Amniotic epithelial cell (primary cell): Measurements from ENCODE around the gene TMEM120A.

Experiments used
- DNase-seq: peaks from one replicate; pipeline ENCODE4 v3.0.0-alpha.2; 2010; ENCODE audit warnings: low read depth

The TMEM120A gene

DNA sequence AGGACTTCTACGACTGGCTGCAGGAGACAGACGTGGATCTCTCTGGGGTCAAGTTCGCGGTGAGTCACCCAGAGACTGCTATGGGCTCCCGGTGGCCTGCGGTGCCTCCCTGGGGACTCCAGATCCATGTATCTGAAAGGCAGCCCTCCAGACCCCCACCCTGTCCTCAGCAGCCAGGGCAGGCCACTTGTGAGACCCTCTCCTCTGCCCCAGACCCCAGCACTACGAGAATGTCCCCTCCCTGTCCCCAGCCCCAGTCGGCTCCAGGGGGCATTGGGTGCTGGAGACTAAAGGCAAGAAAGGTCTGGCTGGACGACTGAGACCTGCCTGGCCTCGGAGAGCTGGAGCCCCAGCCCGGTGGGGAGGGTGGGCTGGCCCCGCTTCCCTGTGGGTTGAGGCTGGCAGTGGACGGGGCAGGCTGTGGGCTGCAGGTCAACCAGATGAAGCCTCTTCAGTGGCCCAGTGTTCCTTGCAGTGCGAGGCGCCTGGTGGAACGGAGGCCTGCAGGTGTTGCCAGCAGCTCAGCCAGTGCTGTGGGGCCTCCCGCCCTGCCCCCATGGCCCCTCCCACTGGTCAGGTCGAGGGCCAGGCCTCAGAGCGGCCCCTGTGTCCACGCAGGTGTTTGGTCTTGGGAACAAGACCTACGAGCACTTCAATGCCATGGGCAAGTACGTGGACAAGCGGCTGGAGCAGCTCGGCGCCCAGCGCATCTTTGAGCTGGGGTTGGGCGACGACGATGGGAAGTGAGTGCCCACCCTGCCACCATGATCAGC is 13.8 kb downstream of the TMEM120A start:
- no peak for DNase-seq

DNA sequence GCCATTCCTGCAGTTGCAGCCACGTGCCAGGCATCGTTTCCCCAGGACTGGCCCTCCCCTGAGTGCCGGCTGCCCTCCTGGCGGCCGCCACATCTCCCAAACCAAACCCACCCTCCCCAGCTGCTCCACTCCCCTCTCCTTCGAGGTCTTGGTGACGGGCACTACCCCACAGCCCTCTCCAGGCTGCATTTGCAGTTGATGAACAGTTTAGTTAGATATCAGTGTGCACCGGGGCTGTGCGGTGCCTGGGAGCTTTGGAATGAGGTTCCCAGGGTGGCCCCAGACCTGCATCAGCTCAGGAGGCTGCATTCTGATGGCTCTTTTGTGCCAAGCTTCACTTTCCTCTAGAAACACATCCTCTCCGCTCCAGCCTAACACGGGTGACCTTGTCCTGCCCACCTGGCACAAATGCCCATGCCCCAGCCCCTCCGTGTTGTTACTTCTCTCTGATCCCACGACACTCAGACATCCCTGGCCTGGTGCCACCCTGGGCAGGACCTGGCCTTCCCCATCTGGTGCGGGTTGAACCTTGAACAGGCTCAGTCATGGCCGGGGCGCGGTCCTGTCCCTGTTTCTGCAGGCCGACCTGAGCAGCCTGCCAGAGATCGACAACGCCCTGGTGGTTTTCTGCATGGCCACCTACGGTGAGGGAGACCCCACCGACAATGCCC is 14.5 kb downstream of the TMEM120A start:
- no peak for DNase-seq

DNA sequence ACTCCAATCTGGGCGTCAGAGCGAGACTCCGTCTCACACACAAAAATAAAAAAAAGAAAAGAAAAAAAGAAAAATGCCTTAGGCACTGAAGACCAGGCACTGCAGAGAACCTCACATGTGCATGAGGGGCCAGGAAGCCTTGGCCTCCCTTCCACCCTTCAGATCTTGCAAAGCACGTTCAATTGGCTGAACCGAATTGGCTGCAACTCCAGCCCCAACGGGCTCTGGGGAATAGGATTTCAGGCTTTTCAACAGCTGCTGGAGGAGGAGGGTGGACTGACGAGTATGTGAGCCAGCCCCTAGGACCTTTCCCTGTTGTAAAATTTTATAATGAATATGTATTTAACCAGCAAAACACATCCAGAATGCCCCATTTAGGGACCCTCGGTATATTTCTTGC is 16.7 kb downstream of the TMEM120A start:
- DNase-seq = no peak

DNA sequence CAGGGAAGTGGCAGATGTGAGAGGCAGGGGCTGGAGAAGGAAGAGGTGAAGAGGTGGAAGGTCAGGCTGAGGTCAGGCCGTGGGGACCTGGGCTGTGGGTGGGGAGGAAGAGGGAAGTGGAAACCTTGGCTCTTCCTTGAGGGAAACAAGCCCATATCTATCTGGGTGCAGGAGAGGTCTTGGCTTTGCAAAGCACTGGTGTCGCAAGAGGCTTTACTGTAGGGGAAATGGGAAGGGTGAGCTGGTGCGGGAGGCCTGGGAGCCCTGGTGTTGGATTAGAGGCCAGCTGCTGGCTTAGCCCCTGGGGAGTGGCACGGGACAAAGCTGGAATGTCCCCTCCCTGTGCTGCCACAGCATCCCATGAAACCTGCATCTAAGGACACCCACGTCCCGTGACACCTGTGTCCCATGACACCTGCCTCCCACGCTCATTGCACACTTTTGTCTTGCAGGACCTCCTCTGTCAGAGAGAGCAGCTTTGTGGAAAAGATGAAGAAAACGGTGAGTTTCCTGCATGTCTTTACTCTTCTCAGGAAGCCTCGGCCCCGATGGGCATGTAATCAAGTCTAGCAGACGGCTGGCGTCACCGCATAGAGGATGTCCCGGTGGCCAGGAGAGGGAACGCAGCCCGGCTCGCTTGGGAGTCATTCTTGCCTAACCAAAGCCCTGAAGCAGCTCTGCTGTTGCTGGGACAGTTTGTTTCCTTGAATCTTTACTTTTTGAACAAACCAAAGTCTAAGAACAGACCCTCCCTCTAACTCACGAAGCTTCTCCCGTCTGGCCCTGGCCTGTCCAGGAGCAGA is 22.2 kb downstream of the TMEM120A start:
- DNase-seq = peak; percentile 78

DNA sequence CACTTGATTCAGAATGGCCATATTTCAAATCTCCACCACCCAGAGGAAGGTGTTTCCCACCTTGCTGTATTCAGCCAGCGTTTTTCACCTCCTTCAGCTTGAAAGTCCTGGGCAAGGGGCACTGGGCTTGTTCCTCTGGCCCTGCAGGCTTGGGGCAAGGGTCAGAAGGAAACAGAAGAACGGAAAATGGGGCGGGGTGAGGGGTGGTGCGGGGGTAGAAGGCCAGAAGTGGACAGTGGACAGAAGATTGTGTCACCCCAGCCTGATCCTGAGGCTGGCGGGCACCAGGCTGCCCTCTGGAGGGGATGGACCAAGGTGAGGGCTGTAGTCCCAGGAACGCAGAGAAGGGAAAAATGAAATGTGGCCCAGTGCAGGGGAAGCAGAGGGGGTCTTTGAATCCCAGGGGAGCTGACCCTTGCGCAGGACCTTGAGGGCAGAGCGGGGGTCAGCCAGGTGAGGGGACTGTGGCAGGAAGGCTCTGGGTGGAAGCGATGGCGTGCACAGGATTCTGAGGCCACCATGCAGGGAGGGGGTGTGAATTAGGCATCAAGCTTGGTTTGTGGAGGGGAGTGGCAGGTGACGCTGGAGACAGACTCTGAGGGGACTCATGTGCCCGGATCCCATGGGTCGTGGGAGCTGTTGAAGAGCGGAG is 23.0 kb downstream of the TMEM120A start:
- DNase-seq = no peak

DNA sequence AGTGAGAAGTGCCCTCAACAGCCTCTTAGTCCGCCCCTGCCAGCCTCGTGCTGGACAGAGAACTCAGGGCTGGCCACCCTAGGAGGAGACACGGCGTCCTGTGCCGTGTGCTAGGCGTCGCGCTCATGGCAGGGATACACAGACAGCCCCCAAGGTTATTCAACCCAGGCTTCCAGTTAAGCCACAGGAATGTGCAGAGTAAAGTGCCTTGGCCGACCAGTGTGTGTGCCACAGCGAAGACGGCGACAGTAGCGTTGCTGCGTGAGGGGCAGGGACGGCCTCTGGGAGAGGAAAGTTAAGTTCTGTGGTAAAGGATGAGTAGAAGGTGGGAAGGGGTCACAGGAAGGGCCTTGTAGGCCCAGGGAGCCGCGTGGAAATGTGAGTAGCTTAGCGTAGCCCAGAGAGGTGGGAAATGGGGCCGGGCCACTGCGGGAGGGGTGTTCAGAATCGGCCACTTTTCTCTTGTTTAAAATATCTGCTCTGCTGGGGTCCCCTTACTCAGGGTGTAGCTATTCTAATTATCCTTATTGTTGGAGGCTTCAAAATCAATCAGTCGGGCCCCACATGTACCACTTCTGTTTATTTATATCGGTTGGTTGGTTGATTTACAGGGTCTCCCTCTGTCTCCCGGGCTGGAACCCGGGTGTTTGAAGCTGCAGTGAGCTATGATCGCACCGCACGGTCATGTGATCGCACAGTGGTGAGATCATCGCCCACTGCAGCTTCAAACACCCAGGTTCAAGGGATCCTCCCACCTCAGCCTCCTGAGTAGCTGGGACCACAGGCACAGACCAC is 24.5 kb downstream of the TMEM120A start:
- DNase-seq = peak; percentile 32

DNA sequence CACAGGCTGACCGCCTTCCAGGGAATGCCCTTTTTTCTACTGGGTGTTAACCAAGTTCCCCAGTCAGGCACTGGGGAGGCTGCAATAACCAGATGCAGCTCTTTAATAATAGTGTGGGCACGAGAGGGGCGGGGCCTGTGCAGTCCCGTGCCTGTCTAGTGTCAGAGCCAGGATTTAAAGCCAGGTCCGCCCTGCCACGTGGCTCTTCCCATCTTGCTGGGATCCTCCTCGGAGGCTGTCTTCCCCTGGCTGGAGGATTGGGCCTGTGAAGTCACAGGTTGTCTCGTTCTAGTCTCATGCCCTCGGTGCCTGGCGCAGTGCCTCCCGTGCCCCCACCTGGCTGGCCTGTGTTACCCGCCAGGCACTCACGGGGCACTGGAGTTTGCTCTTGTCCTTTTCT is 25.2 kb downstream of the TMEM120A start:
- DNase-seq = peak; percentile 74

DNA sequence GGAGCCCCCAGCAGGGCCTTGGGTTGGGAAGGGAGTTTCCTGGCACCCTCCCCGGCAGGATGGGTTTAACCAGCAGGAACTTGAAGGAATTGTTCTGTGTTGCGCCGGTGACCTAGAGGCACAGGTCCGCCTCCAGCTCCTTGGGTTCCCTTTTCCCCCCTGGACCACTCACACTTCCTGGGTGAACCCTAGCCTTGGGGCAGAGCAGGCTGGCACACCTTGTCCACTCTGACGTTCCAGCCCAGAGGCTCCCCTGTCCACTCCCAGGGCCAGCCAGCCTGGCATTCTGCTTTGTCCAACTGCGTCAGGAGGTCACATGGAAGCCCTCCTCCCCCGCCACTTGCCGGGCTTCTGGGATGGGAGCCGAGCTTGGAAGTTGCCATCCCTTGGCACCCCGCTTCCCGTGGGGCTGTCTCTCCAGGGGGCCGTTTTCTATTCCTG is 25.8 kb downstream of the TMEM120A start:
- no peak for DNase-seq

DNA sequence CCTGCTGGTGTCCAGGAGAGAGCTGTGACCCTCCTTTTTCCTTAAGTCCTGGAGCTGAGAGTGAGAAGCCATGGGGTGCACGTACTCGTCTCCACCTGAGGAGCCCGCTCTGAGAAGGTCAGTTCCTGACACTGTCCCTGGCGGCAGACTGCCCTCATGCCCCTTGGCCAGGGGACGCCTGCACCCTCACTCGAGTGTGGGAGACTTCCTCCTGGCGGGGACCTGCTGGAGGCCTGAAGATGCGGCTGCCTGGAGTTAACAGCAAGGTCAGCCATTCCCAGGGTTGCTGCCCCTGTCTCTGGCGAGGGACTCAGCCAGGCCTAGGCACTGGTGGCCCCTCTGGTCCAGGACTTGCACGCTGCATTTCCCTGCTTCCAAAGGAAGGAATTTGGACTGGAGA is 26.4 kb downstream of the TMEM120A start:
- no peak for DNase-seq

DNA sequence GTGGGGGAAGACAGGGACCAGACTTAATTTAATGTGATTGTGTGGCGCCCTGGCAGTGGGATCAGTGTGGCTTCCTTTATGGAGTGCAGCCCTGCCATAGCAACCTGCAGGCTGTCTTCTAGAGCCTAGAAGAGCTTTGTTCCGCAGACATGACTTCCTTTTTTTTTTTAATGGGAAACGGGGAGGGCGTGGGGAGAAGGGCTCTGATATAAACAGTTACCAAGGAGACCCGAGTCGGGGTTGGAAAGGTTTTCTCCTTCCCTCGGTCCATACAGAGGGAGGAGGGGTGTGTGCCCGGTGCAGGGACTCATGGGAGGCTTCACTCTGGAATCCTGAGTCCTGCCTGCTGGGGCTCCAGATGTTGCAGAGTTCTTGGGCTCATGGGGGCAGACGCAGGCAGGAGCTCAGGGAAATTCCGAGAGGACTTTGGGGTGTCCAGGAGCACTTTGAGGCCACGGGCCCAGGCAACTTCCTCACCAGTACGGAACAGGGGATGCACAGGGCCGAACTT is 26.9 kb downstream of the TMEM120A start:
- no peak for DNase-seq

DNA sequence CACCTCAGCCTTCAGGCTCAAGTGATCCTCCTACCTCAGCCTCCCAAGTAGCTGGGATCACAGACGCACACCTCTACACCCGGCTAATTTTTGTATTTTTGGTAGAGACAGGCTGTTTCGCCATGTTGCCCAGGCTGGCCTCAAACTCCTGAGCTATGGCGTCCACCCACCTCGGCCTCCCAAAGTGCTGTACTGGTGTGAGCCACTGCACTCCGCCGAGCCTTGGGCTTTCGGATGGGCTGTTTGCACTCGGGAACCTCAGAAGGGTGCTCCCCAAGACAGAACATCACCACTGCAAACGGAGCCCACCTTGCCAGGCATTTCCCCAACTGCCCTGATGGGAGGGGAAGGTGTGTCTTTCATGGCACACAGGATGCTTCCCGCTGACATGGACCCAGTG is 27.3 kb downstream of the TMEM120A start:
- DNase-seq = no peak

DNA sequence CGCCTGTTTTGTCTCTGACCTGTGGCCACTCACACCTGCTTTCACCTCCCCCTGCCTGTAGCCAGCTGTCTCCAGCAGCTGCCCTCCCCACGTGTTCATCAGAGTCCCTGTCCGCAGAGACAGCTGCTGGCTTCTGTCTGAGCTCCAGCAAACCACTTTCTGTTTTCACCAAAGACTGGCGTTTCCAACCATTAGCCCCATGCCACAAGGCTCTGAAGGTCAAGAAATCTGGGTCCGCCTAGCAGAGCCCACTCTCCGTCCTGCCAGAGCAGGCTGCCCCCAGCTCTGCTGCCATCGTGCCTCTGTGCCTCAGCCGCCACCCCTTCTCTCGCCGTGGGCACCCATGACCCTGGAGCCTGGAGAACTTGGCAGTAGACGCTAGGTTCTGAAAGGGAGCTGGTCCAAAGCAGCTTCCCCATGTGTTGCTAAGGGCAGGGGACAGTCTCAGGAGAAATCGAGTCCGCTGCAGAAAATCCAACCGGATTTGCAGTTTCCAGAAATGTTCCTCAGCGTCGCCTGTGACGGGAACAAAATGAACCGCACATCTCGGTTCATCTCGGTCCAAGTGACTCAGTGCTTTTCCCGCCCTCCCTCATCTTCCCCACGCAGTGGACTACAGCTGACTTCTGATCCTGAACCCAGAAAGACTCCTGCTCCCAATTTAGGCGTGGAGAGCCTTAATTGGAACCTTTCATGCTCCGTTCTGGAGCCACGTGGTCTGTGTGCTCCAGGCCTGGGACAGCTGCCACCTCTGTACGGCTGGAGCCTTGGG is 28.0 kb downstream of the TMEM120A start:
- DNase-seq = no peak

DNA sequence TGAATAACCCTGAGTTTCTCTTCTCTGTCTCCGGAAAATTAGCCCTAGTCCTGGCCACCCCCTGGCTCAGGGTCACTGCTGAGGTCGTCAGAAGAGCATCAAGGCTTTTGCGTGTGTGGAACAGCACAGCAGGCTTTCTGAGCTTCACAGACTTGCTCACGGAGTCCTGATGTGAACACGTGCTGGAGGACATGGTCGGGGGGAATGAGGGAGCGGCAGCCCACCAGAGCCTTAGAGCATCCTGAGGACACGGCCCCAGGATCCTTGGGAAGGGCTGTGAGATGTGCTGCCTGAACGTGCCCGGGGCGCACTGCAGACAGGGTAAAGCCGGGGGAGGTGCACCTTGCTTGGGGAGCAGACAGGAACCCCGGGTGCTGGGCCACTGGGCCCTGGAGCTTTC is 28.8 kb downstream of the TMEM120A start:
- no peak for DNase-seq

DNA sequence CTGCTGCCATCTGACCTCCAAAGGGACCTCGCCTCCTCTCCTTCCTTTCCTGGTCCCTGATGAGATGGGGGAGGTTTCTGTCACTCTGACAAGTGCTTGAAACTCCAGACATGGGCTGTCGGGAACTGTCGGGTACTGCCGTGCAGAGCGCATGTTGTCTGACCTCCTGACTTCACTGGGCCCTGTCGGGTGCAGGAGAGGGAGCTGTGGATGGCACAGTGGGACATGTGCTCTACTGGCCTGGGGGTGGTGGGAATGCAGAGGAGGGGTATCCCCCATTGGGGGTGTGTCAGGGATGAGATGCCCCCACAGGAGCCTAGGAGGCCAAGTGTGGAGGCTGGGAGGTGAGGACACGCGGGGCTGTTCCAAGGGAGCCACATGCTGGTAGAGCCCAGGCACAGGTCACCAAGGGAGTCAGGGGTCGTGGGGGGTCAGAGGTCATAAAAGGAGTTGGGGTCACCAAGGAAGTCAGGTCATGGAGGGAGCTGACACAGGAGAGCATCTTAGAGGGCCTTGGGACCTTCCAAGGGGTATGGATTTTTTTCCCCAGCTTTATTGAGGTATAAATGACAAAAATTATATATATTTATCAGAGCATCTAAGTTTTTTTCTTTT is 30.9 kb downstream of the TMEM120A start:
- no peak for DNase-seq

DNA sequence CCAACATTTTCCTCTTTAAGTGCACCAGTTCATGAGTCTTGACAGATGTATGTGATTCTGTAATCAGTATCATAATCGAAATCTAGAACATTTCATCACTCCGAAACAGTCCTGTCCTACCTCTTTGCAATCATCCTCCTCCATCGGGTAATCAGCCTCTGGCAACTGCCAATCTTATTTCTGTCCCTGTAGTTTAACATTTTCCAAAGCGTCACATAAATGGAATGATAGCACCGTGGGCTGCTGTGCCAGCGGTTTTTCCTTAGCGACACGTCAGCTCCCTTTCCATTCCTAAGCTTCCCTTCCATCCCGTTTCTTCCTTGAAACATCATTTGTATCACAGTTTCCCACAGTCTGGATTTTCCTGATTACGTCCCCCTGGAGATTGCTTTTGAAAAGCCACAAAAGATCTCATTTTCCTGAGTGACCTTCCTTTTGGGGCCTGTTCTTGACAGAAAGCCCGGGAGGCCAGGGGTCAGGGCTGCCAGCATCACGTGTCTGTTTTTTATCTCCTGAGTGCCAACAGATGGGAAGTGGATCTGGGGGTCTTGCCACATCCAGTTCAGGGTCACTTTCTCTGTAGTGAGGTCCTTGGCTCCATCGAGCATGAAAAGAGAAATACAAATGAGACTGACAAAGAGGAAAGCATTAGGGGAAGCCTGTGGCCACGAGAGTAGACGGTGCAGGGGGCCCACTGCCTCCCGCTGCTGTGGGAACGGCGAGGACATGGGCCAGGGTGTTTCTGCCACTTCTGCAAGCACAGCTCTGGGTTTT is 31.6 kb downstream of the TMEM120A start:
- peak; percentile 49 for DNase-seq

DNA sequence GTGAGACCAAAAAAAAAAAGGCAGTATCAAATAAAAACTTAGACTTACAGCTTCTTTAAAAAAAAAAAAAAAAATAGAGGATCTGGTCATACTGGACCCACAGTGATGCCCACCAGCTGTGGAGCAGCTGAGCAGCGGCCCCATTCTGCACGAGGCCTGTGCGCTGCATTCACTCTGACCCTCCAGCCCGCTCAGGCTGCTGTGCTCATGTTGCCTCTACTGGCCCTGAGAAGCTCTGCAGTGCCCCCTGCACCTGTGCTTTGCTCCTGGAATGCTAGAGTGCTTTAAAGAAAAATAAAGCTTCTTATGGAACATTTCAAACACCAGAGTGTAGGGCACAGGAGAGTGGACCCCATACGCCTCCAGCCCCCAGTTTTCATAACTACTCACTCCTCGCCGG is 33.2 kb downstream of the TMEM120A start:
- DNase-seq = no peak

DNA sequence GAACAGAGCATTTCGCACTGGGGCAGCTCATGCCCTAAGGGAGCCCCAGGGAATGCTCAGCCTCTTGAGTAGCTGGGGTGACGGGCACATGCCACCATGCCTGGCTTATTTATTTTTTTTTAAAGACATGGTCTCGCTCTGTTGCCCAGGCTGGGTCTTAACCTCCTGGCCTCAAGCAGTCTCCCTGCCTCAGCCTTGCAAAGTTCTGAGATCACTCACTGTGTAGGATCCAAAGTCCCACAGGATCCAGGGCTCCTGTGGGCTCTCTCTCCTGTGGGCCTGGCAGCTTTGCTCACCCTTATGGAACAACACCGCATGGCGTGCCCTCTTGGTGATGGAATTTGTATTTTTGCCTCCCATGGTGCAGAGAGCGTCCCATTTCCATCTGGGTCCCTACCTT is 34.0 kb downstream of the TMEM120A start:
- no peak for DNase-seq

DNA sequence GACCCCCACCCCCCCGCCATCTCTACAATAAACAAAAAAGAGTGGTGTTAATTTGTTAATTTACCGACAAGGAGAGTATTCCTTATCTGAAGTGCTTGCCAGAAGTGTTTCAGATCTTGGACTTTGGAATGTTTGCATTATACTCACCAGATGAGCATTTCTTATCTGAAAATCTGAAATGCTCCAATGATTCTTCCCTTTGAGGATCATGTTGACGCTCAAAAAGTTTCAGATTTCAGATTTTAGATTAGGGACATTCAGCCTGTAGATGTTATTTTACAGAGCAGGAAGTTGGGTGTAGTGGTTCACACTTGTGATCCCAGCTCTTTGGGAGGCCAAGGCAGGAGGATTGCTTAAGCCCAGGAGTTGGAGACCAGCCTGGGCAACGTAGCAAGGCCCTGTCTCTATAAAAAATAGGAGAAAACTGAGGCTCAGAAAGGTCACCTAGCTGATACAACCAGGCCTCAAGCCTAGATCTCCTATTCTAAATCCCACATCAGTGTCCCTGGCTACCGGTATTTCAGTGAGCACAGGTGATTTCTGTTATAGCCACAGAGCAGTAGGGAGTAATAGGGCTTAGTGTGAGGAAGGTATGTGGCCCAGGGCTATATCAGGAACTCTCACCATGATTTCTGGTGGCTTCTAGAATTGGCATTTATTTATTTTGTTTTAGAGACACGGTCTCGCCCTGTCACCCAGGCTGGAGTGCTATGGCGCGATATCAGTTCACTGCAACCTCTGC is 35.4 kb downstream of the TMEM120A start:
- DNase-seq = peak; percentile 70
